Measurements from ENCODE around the gene UCHL5. TPM values are rescaled to one million over a fixed set of nuclear protein-coding genes. Genes with fewer than 3 reads are reported as not detected.

UCHL5 gene
- total and polyA plus RNA-seq, 2 experiments from 2014 or later, result 42.5 to 67.1 TPM

- ATAC-seq (peak; percentile 40), DNase-seq (ENCODE audit: low spot score) (peak; percentile 48)
- H3K4me3 ChIP-seq, result no peak overlapping the region
- no peak overlapping the region for H2AFZ ChIP-seq
- H3K27me3 ChIP-seq (ENCODE audit: insufficient read depth), result no peaks in the 10 kb centered on the region
- Mint-ChIP-seq H3K4me3 (no peak overlapping the region), H3K36me3 (ENCODE audit: low read depth) (peaks cover 38% of the 10 kb centered on the region), H3K27ac (no peak overlapping the region), H3K9me3 (peaks cover 21% of the 10 kb centered on the region), H3K27me3 (ENCODE audit: insufficient read depth, low read depth, poor library complexity) (no peaks in the 10 kb centered on the region), H3K4me1 (no peaks in the 10 kb centered on the region)
- H3F3A ChIP-seq (replicated peaks; ENCODE audit: low read depth), result no peaks in the 10 kb centered on the region
- H3K79me2 ChIP-seq (replicated peaks; ENCODE audit: insufficient read depth), result no peaks in the 10 kb centered on the region
- H4K20me1 ChIP-seq (replicated peaks; ENCODE audit: insufficient read depth), result no peaks in the 10 kb centered on the region
- no peaks in the 10 kb centered on the region for H3K4me1 ChIP-seq (ENCODE audit: insufficient read depth)
- H3K36me3 ChIP-seq (ENCODE audit: insufficient read depth), result no peaks in the 10 kb centered on the region; the same call in 1 of the 2 replicates
- no peak overlapping the region for H3K27ac ChIP-seq (ENCODE audit: low read depth)
- H3K4me2 ChIP-seq, result no peak overlapping the region
- peaks cover 7% of the 10 kb centered on the region for H3K9me2 ChIP-seq (ENCODE audit: insufficient read depth)
- TF ChIP-seq CTCF (conservative IDR thresholded peaks at IDR 0.05; ENCODE audit: low read depth in 2 of 2) (peak; percentile 63 to 78), CREB1 (CRISPR knock-in tag; IDR thresholded peaks at IDR 0.05; ENCODE audit: low read depth) (no peak), EZH2phosphoT487 (IDR thresholded peaks at IDR 0.05; ENCODE audit: unreplicated experiment) (no peak), EZH2 (IDR thresholded peaks at IDR 0.05; ENCODE audit: low read depth, unreplicated experiment) (no peak), ZNF462 (CRISPR knock-in tag; IDR thresholded peaks at IDR 0.05) (peak; percentile 8; the same call in 1 of the 2 replicates)
Observed at GRCh38 chr1:192998536-192998935, 60.6 kb downstream of the UCHL5 start.

Data from GM23338 (cell line).